ENCODE results near the gene USP22. TPM values are rescaled to one million over a fixed set of nuclear protein-coding genes. Genes with fewer than 3 reads are reported as not detected.

USP22 gene
- total and polyA plus RNA-seq, 4 donors, result 21.5 to 168 (median 86.2) TPM

- DNase-seq (no peak), ATAC-seq (ENCODE audit: low FRiP score) (no peak)
- Histone ChIP-seq H3K4me3 (ENCODE audit: low read length in 2 of 2) (no peak overlapping the region), H3K9me3 (ENCODE audit: control insufficient read depth, low read length) (no peaks in the 10 kb centered on the region), H3K4me1 (ENCODE audit: control insufficient read depth in 1 of 2, insufficient read depth in 2 of 2, low read length in 2 of 2) (peaks cover 0 to 3% of the 10 kb centered on the region in 2 donors), H3K27ac (ENCODE audit: low read depth in 1 of 2, low read length in 2 of 2) (no peak overlapping the region), H3K27me3 (ENCODE audit: control insufficient read depth in 1 of 2, insufficient read depth in 2 of 2, low read length in 1 of 2) (no peaks in the 10 kb centered on the region), H3K36me3 (ENCODE audit: control insufficient read depth in 1 of 2, insufficient read depth in 2 of 2, low read length in 1 of 2) (peaks cover 0 to 5% of the 10 kb centered on the region in 2 donors)
- intact Hi-C loops (cut with DNase I), result no loop called here
- 11% methylated on average over 2 of the region's 2 CpGs for WGBS, 2 donors
These were observed 13.3 kb downstream of the USP22 start for GRCh38 chr17:21029515-21029914.

- Histone ChIP-seq H3K27me3 (ENCODE audit: control insufficient read depth in 1 of 2, insufficient read depth in 2 of 2, low read length in 1 of 2) (no peaks in the 10 kb centered on the region), H3K27ac (ENCODE audit: low read depth in 1 of 2, low read length in 2 of 2) (no peak overlapping the region), H3K9me3 (ENCODE audit: control insufficient read depth, low read length) (no peaks in the 10 kb centered on the region), H3K4me1 (ENCODE audit: control insufficient read depth in 1 of 2, insufficient read depth in 2 of 2, low read length in 2 of 2) (peaks cover 0 to 3% of the 10 kb centered on the region in 2 donors), H3K4me3 (ENCODE audit: low read length in 2 of 2) (no peak overlapping the region), H3K36me3 (ENCODE audit: control insufficient read depth in 1 of 2, insufficient read depth in 2 of 2, low read length in 1 of 2) (peaks cover 0 to 5% of the 10 kb centered on the region in 2 donors)
- intact Hi-C loops (cut with DNase I), result no loop called here
- ATAC-seq (ENCODE audit: low FRiP score), result peak; percentile 53
- DNase-seq, result no peak
- 32 to 35% methylated on average over 7 of the region's 7 CpGs for WGBS, 2 donors
These were observed 13.8 kb downstream of the USP22 start for GRCh38 chr17:21029036-21029435.

GRCh38 chr17:21028192-21028591 lies 14.6 kb downstream of the USP22 start:
- 67 to 71% methylated on average over 13 of the region's 13 CpGs for WGBS, 2 donors
- H3K9me3 ChIP-seq (ENCODE audit: control insufficient read depth, low read length), result no peaks in the 10 kb centered on the region
- H3K4me3 ChIP-seq (ENCODE audit: low read length in 2 of 2), result no peak overlapping the region
- intact Hi-C loops (cut with DNase I), result no loop called here
- H3K36me3 ChIP-seq (ENCODE audit: control insufficient read depth in 1 of 2, insufficient read depth in 2 of 2, low read length in 1 of 2), result peaks cover 0 to 5% of the 10 kb centered on the region in 2 donors
- H3K4me1 ChIP-seq (ENCODE audit: control insufficient read depth in 1 of 2, insufficient read depth in 2 of 2, low read length in 2 of 2), result peaks cover 0 to 3% of the 10 kb centered on the region in 2 donors
- DNase-seq (no peak), ATAC-seq (ENCODE audit: low FRiP score) (no peak)
- no peaks in the 10 kb centered on the region for H3K27me3 ChIP-seq (ENCODE audit: control insufficient read depth in 1 of 2, insufficient read depth in 2 of 2, low read length in 1 of 2)
- peak overlapping the region in 1 of 2 donors; percentile 21 for H3K27ac ChIP-seq (ENCODE audit: low read depth in 1 of 2, low read length in 2 of 2)

- Histone ChIP-seq H3K36me3 (ENCODE audit: control insufficient read depth in 1 of 2, insufficient read depth in 2 of 2, low read length in 1 of 2) (peaks cover 0 to 5% of the 10 kb centered on the region in 2 donors), H3K4me3 (ENCODE audit: low read length in 2 of 2) (no peak overlapping the region), H3K27me3 (ENCODE audit: control insufficient read depth in 1 of 2, insufficient read depth in 2 of 2, low read length in 1 of 2) (no peaks in the 10 kb centered on the region), H3K4me1 (ENCODE audit: control insufficient read depth in 1 of 2, insufficient read depth in 2 of 2, low read length in 2 of 2) (peaks cover 0 to 3% of the 10 kb centered on the region in 2 donors), H3K27ac (ENCODE audit: low read depth in 1 of 2, low read length in 2 of 2) (peak overlapping the region in 1 of 2 donors; percentile 25), H3K9me3 (ENCODE audit: control insufficient read depth, low read length) (no peaks in the 10 kb centered on the region)
- DNase-seq (no peak), ATAC-seq (ENCODE audit: low FRiP score) (no peak)
- 64 to 72% methylated on average over 14 of the region's 14 CpGs for WGBS, 2 donors
- intact Hi-C loops (cut with DNase I), result no loop called here
These were observed 15.8 kb downstream of the USP22 start for GRCh38 chr17:21027031-21027430.

GRCh38 chr17:21025451-21025850 lies 17.4 kb downstream of the USP22 start:
- Histone ChIP-seq H3K4me1 (ENCODE audit: control insufficient read depth in 1 of 2, insufficient read depth in 2 of 2, low read length in 2 of 2) (peaks cover 0 to 3% of the 10 kb centered on the region in 2 donors), H3K27me3 (ENCODE audit: control insufficient read depth in 1 of 2, insufficient read depth in 2 of 2, low read length in 1 of 2) (no peaks in the 10 kb centered on the region), H3K27ac (ENCODE audit: low read depth in 1 of 2, low read length in 2 of 2) (no peak overlapping the region), H3K9me3 (ENCODE audit: control insufficient read depth, low read length) (no peaks in the 10 kb centered on the region), H3K4me3 (ENCODE audit: low read length in 2 of 2) (no peak overlapping the region), H3K36me3 (ENCODE audit: control insufficient read depth in 1 of 2, insufficient read depth in 2 of 2, low read length in 1 of 2) (peaks cover 0 to 5% of the 10 kb centered on the region in 2 donors)
- DNase-seq (no peak), ATAC-seq (ENCODE audit: low FRiP score) (no peak)
- WGBS, 2 donors, result 35 to 53% methylated on average over 5 of the region's 5 CpGs
- intact Hi-C loops (cut with DNase I), result no loop called here

- Histone ChIP-seq H3K4me1 (ENCODE audit: control insufficient read depth in 1 of 2, insufficient read depth in 2 of 2, low read length in 2 of 2) (peaks cover 0 to 3% of the 10 kb centered on the region in 2 donors), H3K27ac (ENCODE audit: low read depth in 1 of 2, low read length in 2 of 2) (no peak overlapping the region), H3K9me3 (ENCODE audit: control insufficient read depth, low read length) (no peaks in the 10 kb centered on the region), H3K4me3 (ENCODE audit: low read length in 2 of 2) (no peak overlapping the region), H3K36me3 (ENCODE audit: control insufficient read depth in 1 of 2, insufficient read depth in 2 of 2, low read length in 1 of 2) (peaks cover 0 to 5% of the 10 kb centered on the region in 2 donors), H3K27me3 (ENCODE audit: control insufficient read depth in 1 of 2, insufficient read depth in 2 of 2, low read length in 1 of 2) (no peaks in the 10 kb centered on the region)
- 26 to 30% methylated on average over 8 of the region's 8 CpGs for WGBS, 2 donors
- intact Hi-C loops (cut with DNase I), result no loop called here
- DNase-seq, result no peak
- no peak for ATAC-seq (ENCODE audit: low FRiP score)
These were observed 18.8 kb downstream of the USP22 start for GRCh38 chr17:21024024-21024423.

GRCh38 chr17:21021208-21021803 lies 21.5 kb downstream of the USP22 start:
- Histone ChIP-seq H3K27ac (ENCODE audit: low read depth in 1 of 2, low read length in 2 of 2) (peak overlapping the region in 1 of 2 donors; percentile 8), H3K27me3 (ENCODE audit: control insufficient read depth in 1 of 2, insufficient read depth in 2 of 2, low read length in 1 of 2) (no peaks in the 10 kb centered on the region), H3K4me3 (ENCODE audit: low read length in 2 of 2) (no peak overlapping the region), H3K36me3 (ENCODE audit: control insufficient read depth in 1 of 2, insufficient read depth in 2 of 2, low read length in 1 of 2) (peaks cover 0 to 13% of the 10 kb centered on the region in 2 donors), H3K4me1 (ENCODE audit: control insufficient read depth in 1 of 2, insufficient read depth in 2 of 2, low read length in 2 of 2) (peaks cover 0 to 3% of the 10 kb centered on the region in 2 donors), H3K9me3 (ENCODE audit: control insufficient read depth, low read length) (no peaks in the 10 kb centered on the region)
- intact Hi-C loops (cut with DNase I), result no loop called here
- no peak for ATAC-seq (ENCODE audit: low FRiP score)
- no peak for DNase-seq
- WGBS, 2 donors, result 62 to 65% methylated on average over 7 of the region's 7 CpGs

GRCh38 chr17:21020622-21021021 lies 22.2 kb downstream of the USP22 start:
- Histone ChIP-seq H3K36me3 (ENCODE audit: control insufficient read depth in 1 of 2, insufficient read depth in 2 of 2, low read length in 1 of 2) (peaks cover 0 to 14% of the 10 kb centered on the region in 2 donors), H3K4me3 (ENCODE audit: low read length in 2 of 2) (no peak overlapping the region), H3K4me1 (ENCODE audit: control insufficient read depth in 1 of 2, insufficient read depth in 2 of 2, low read length in 2 of 2) (peaks cover 0 to 3% of the 10 kb centered on the region in 2 donors), H3K27me3 (ENCODE audit: control insufficient read depth in 1 of 2, insufficient read depth in 2 of 2, low read length in 1 of 2) (no peaks in the 10 kb centered on the region), H3K27ac (ENCODE audit: low read depth in 1 of 2, low read length in 2 of 2) (no peak overlapping the region), H3K9me3 (ENCODE audit: control insufficient read depth, low read length) (no peaks in the 10 kb centered on the region)
- WGBS, 2 donors, result 29% methylated on average over 10 of the region's 10 CpGs
- ATAC-seq (ENCODE audit: low FRiP score) (peak; percentile 7), DNase-seq (no peak)
- intact Hi-C loops (cut with DNase I), result no loop called here

- DNase-seq (peak; percentile 70 to 82), ATAC-seq (ENCODE audit: low FRiP score) (peak; percentile 82)
- peaks cover 0 to 3% of the 10 kb centered on the region in 2 donors for H3K4me1 ChIP-seq (ENCODE audit: control insufficient read depth in 1 of 2, insufficient read depth in 2 of 2, low read length in 2 of 2)
- H3K9me3 ChIP-seq (ENCODE audit: control insufficient read depth, low read length), result no peaks in the 10 kb centered on the region
- H3K36me3 ChIP-seq (ENCODE audit: control insufficient read depth in 1 of 2, insufficient read depth in 2 of 2, low read length in 1 of 2), result peaks cover 0 to 18% of the 10 kb centered on the region in 2 donors
- H3K4me3 ChIP-seq (ENCODE audit: low read length in 2 of 2), result no peak overlapping the region
- no peaks in the 10 kb centered on the region for H3K27me3 ChIP-seq (ENCODE audit: control insufficient read depth in 1 of 2, insufficient read depth in 2 of 2, low read length in 1 of 2)
- H3K27ac ChIP-seq (ENCODE audit: low read depth in 1 of 2, low read length in 2 of 2), result no peak overlapping the region
- WGBS, 2 donors, result 10 to 11% methylated on average over 6 of the region's 6 CpGs
- intact Hi-C loops (cut with DNase I), result no loop called here
These were observed 22.7 kb downstream of the USP22 start for GRCh38 chr17:21019976-21020586.
